Mucosa of descending colon (tissue), 3 donors: ENCODE measurements around the gene TOP2B. TPM values are rescaled to one million over a fixed set of nuclear protein-coding genes. Genes with fewer than 3 reads are reported as not detected.

Experiments
- ATAC-seq: fragments of 200-7000 bp; cut with Tn5 transposase; one replicate; pipeline ENCODE4 v1.9.1; 2020; ENCODE audit warnings: mild to moderate bottlenecking, moderate library complexity
- DNase-seq, 3 donors: peaks; one replicate each; pipeline ENCODE4 v3.0.0-alpha.2; 2020
- H3K36me3 ChIP-seq: fragments of 200-600 bp; one replicate; pipeline ENCODE4 v1.8.0; 2021; ENCODE audit warnings: low read depth, mild to moderate bottlenecking
- H3K4me1 ChIP-seq: fragments of 200-600 bp; one replicate; pipeline ENCODE4 v1.8.0; 2021; ENCODE audit warnings: low read depth, mild to moderate bottlenecking
- H3K4me3 ChIP-seq: fragments of 200-600 bp; one replicate; pipeline ENCODE4 v1.8.0; 2021; ENCODE audit warnings: mild to moderate bottlenecking
- H3K9me3 ChIP-seq: fragments of 200-600 bp; one replicate; pipeline ENCODE4 v1.8.0; 2021; ENCODE audit warnings: mild to moderate bottlenecking
- intact Hi-C, 2 donors: fragments of 100-400 bp; cut with DNase I in 1 of 2; cut with micrococcal nuclease in 1 of 2; formaldehyde crosslinking; loops; one replicate each; pipeline versions ENCODE4 v1.11.0 to v1.11.1; 2022; cut with DNase I, micrococcal nuclease
- total RNA-seq, 3 donors: library from RNA; stranded (reverse); fragmentation: NEBNext Ultra II Directional in 2 of 3; extraction: Animal tissue kit (Norgen Biotek cat#: 25700) in 2 of 3; gene quantifications; one replicate each; pipeline versions ENCODE4 v1.2.1 to v1.2.4, GENCODE V29; 2021 to 2023
- TF ChIP-seq, protein P1 (sequence below): fragments of 200-600 bp; IDR thresholded peaks from one replicate; pipeline ENCODE4 v1.8.0; 2022; ENCODE audit warnings: antibody characterized with exemption, mild to moderate bottlenecking
- donor health status: DM: no; HTN: no; CAD: no; lungs with moderate emphysema.
- donor health status: DM: no; HTN: no; CAD: no.
- donor health status: DM: no; HTN: yes; CAD: no.

TOP2B gene
- total RNA-seq, 3 donors from 2014 or later: 72.1 to 111 (median 91.6) TPM

GRCh38 chr3:25589104-25589782 is 75.5 kb downstream of the TOP2B start:
- ATAC-seq: no peak
- TF ChIP-seq, protein P1, sequence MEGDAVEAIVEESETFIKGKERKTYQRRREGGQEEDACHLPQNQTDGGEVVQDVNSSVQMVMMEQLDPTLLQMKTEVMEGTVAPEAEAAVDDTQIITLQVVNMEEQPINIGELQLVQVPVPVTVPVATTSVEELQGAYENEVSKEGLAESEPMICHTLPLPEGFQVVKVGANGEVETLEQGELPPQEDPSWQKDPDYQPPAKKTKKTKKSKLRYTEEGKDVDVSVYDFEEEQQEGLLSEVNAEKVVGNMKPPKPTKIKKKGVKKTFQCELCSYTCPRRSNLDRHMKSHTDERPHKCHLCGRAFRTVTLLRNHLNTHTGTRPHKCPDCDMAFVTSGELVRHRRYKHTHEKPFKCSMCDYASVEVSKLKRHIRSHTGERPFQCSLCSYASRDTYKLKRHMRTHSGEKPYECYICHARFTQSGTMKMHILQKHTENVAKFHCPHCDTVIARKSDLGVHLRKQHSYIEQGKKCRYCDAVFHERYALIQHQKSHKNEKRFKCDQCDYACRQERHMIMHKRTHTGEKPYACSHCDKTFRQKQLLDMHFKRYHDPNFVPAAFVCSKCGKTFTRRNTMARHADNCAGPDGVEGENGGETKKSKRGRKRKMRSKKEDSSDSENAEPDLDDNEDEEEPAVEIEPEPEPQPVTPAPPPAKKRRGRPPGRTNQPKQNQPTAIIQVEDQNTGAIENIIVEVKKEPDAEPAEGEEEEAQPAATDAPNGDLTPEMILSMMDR: no peak

GRCh38 chr3:25588441-25589103 is 76.1 kb downstream of the TOP2B start:
- Histone ChIP-seq H3K4me3 (no peak overlapping the region), H3K4me1 (peaks cover 5% of the 10 kb centered on the region), H3K9me3 (no peaks in the 10 kb centered on the region), H3K36me3 (no peaks in the 10 kb centered on the region)
- intact Hi-C loops: no loop called here
- TF ChIP-seq, protein P1: no peak
- no peak for ATAC-seq
- DNase-seq: no peak

More at GRCh38 chr3:25589104-25589782, 75.5 kb downstream of the TOP2B start:
- Histone ChIP-seq H3K4me1 (peaks cover 6% of the 10 kb centered on the region), H3K36me3 (no peaks in the 10 kb centered on the region), H3K4me3 (no peak overlapping the region), H3K9me3 (no peaks in the 10 kb centered on the region)
- intact Hi-C loops: no loop called here
- no peak for DNase-seq

DNA sequence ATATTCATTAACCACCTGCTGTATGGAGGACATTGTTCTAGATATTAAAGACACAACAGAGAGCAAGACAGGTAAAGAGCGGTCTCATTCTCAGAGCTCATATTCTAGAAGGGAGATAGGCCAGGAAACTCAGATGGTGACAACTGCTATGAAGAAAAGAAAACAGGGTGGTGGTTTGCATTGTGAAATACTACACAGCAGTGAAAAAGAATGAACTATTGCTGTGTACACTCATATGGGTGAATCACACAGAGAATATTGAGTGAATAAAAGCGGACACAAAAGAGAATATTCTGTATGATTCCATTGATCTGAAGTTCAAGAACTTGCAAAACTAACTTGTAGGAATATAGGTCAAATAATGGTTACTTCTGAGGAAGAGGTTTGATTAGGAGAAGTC is 76.7 kb downstream of the TOP2B start:
- intact Hi-C loops: no loop called here
- ATAC-seq: no peak
- H3K4me1 ChIP-seq: no peaks in the 10 kb centered on the region

GRCh38 chr3:25587526-25587925 is 77.2 kb downstream of the TOP2B start:
- no peak for ATAC-seq
- Histone ChIP-seq H3K4me3 (no peak overlapping the region), H3K4me1 (no peaks in the 10 kb centered on the region), H3K36me3 (no peaks in the 10 kb centered on the region), H3K9me3 (no peaks in the 10 kb centered on the region)
- TF ChIP-seq, protein P1: no peak
- intact Hi-C loops: no loop called here
- DNase-seq: no peak

More for the DNA sequence above, 76.7 kb downstream of the TOP2B start:
- DNase-seq: no peak
- TF ChIP-seq, protein P1: no peak
- Histone ChIP-seq H3K4me3 (no peak overlapping the region), H3K9me3 (no peaks in the 10 kb centered on the region), H3K36me3 (no peaks in the 10 kb centered on the region)

DNA sequence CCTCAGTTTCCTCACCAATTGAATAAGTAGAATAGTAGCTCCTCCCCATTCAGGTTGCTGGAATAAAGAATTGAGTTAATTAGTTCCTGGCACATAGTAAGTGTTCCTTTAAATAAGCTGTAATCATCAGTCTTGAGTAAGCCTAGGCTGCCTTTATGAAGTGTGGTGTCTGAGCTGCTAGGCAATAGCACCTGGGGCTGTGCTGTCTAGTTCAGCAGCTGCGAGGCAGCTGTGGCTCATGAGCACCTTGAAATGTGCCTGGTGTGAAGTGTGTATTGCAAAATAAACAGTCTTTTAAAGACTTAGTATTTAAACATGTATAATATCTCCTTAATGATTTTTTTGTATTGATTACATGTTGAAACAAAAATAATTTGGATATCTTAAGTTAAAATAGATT is 77.6 kb downstream of the TOP2B start:
- intact Hi-C loops: no loop called here
- H3K36me3 ChIP-seq: no peaks in the 10 kb centered on the region
- H3K9me3 ChIP-seq: no peaks in the 10 kb centered on the region
- DNase-seq (no peak), ATAC-seq (no peak)
- TF ChIP-seq, protein P1: no peak
- no peaks in the 10 kb centered on the region for H3K4me1 ChIP-seq
- no peak overlapping the region for H3K4me3 ChIP-seq
